Measurements from ENCODE around the gene SAYSD1. TPM values are rescaled to one million over a fixed set of nuclear protein-coding genes. Genes with fewer than 3 reads are reported as not detected.

SAYSD1 gene
- total and polyA plus RNA-seq, 2 of the 8 experiments (the other 6 are each of a cell fraction or from before 2014, with no cell fraction given), result 6.7 to 7.9 TPM

- no peaks in the 10 kb centered on the region for H3K23me2 ChIP-seq (ENCODE audit: low read depth, low read length)
- no peak for FAIRE-seq
- no peak overlapping the region for H2BK15ac ChIP-seq (ENCODE audit: low read length)
- no peak overlapping the region for H2BK20ac ChIP-seq (ENCODE audit: low read length)
- H2AFZ ChIP-seq (ENCODE audit: low read length), result no peak overlapping the region
- no peak overlapping the region for H4K5ac ChIP-seq (ENCODE audit: insufficient read length, low read depth, low read length)
- H3K4me1 ChIP-seq (replicated peaks in 1 of 4; ENCODE audit: control insufficient read depth in 3 of 4, insufficient read depth in 4 of 4, low read length in 3 of 4), result no peaks in the 10 kb centered on the region
- H3K79me2 ChIP-seq (ENCODE audit: control insufficient read depth in 1 of 2, insufficient read depth in 2 of 2, low read length in 2 of 2), result no peaks in the 10 kb centered on the region
- H3K27me3 ChIP-seq (replicated peaks in 1 of 4; ENCODE audit: control insufficient read depth in 3 of 4, extremely low read depth in 1 of 4, insufficient read depth in 3 of 4, low read length in 3 of 4), result no peaks in the 10 kb centered on the region
- H3K56ac ChIP-seq (replicated peaks; ENCODE audit: insufficient read length, low read depth, low read length), result no peak overlapping the region
- H4K91ac ChIP-seq (replicated peaks; ENCODE audit: insufficient read length, low read length), result no peak overlapping the region
- H3K4me2 ChIP-seq (ENCODE audit: insufficient read depth in 1 of 2, low read depth in 2 of 2, low read length in 2 of 2), result no peak overlapping the region
- no peak overlapping the region for H3K27ac ChIP-seq (ENCODE audit: low read depth, low read length)
- no peak overlapping the region for H3K9ac ChIP-seq (replicated peaks in 1 of 4; ENCODE audit: extremely low read depth in 1 of 4, low read depth in 3 of 4, low read length in 3 of 4)
- no peak overlapping the region for H3K18ac ChIP-seq (ENCODE audit: extremely low read depth, low read length)
- H3K9me3 ChIP-seq (ENCODE audit: insufficient read depth in 2 of 2, low read depth in 1 of 2, low read length in 1 of 2), result peaks cover 0 to 5% of the 10 kb centered on the region in 2 experiments; a peak in 1 of 4 replicates
- H2AK5ac ChIP-seq (ENCODE audit: low read depth, low read length), result no peak overlapping the region
- H4K20me1 ChIP-seq (replicated peaks in 1 of 2; ENCODE audit: control insufficient read depth in 1 of 2, insufficient read depth in 2 of 2, low read length in 2 of 2), result peaks cover 0 to 3% of the 10 kb centered on the region in 2 experiments
- H3K4ac ChIP-seq (replicated peaks; ENCODE audit: insufficient read length, low read depth, low read length), result no peak overlapping the region
- no peak overlapping the region for H2BK120ac ChIP-seq (replicated peaks; ENCODE audit: low read depth, low read length)
- H3K4me3 ChIP-seq (ENCODE audit: extremely low read depth in 1 of 4, insufficient read depth in 2 of 4, low read depth in 3 of 4, low read length in 4 of 4), result no peak overlapping the region
- ChIA-PET CTCF (ENCODE audit: partially characterized antibody) (interaction anchor here (0.6 to 7.2 kb wide), 13 partner anchors 9 to 160 kb away, joined by 3 to 145 read pairs (median 3); no protein-coding TSS in a partner anchor), POLR2A (ENCODE audit: partially characterized antibody) (interaction anchor here (1.1 kb wide), 1 partner anchor 12 kb away, joined by 3 read pairs; no protein-coding TSS in a partner anchor)
- H3K79me1 ChIP-seq (ENCODE audit: low read depth, low read length), result no peaks in the 10 kb centered on the region
- H3K36me3 ChIP-seq (ENCODE audit: control insufficient read depth in 2 of 4, insufficient read depth in 4 of 4, low read length in 3 of 4), result no peaks in the 10 kb centered on the region
- no peak overlapping the region for H3K14ac ChIP-seq (ENCODE audit: insufficient read length)
- no peak for DNase-seq (ENCODE audit: low read depth in 1 of 2, low spot score in 2 of 2)
- WGBS, 2 experiments (ENCODE audit: extremely low coverage in 1 of 2, insufficient coverage in 1 of 2, insufficient read length in 1 of 2, insufficient replicate concordance in 2 of 2, low coverage in 1 of 2, low lambda C conversion rate in 2 of 2, missing lambda C conversion rate in 1 of 2), result 85% methylated on average over 3 of the region's 3 CpGs; no CpG with 5 or more reads in 1 of the 2 experiments
- no peak overlapping the region for H2BK12ac ChIP-seq (ENCODE audit: low read depth, low read length)
- no peak overlapping the region for H4K8ac ChIP-seq (ENCODE audit: extremely low read depth, insufficient read depth, low read length)
- no peak overlapping the region for H2BK5ac ChIP-seq (ENCODE audit: low read depth, low read length)
- no peak overlapping the region for H3K23ac ChIP-seq (ENCODE audit: insufficient read length)
- no peak for TF ChIP-seq TAF1 (IDR thresholded peaks at IDR 0.05; ENCODE audit: low read depth, low read length)
- no peak for TF ChIP-seq SIRT6 (IDR thresholded peaks at IDR 0.05; ENCODE audit: low read length)
- no peak for TF ChIP-seq RNF2 (IDR thresholded peaks at IDR 0.05; ENCODE audit: borderline replicate concordance, low read depth, low read length, missing control alignments, poor library complexity, severe bottlenecking)
- TF ChIP-seq CTCF (IDR thresholded peaks at IDR 0.05; ENCODE audit: control extremely low read depth in 1 of 3, insufficient read depth in 1 of 3, low read depth in 1 of 3, low read length in 3 of 3), result no peak
- TF ChIP-seq RBBP5 (IDR thresholded peaks at IDR 0.05; ENCODE audit: borderline replicate concordance, low read depth, low read length), result no peak
- TF ChIP-seq EGR1 (IDR thresholded peaks at IDR 0.05; ENCODE audit: borderline replicate concordance, low read depth, low read length), result no peak
- TF ChIP-seq SP1 (IDR thresholded peaks at IDR 0.05; ENCODE audit: low read depth, low read length), result no peak
- no peak for TF ChIP-seq CBX5 (IDR thresholded peaks at IDR 0.05; ENCODE audit: low read depth, low read length)
- no peak for TF ChIP-seq JUND (IDR thresholded peaks at IDR 0.05; ENCODE audit: low read length)
- TF ChIP-seq ATF2 (IDR thresholded peaks at IDR 0.05; ENCODE audit: low read length), result no peak
Measured at GRCh38 chr6:39157511-39157910, 42.5 kb upstream of the SAYSD1 start.

Measured in H1 (cell line).